H1 (cell line): Measurements from ENCODE around the gene TMPRSS13. TPM values are rescaled to one million over a fixed set of nuclear protein-coding genes. Genes with fewer than 3 reads are reported as not detected.

ENCODE experiments used
- CEBPB ChIP-seq: IDR thresholded peaks from 2 replicates; pipeline ENCODE4 v1.6.1; 2012; ENCODE audit warnings: low read depth, low read length
- EGR1 ChIP-seq: IDR thresholded peaks from 2 replicates; pipeline ENCODE4 v1.6.1; 2011; ENCODE audit warnings: low read depth, low read length, borderline replicate concordance
- PHF8 ChIP-seq: fragments of 200-600 bp; sonication (generic); conservative IDR thresholded peaks from 2 replicates; pipeline ENCODE4 v1.7.1; 2012; ENCODE audit warnings: low read depth, mild to moderate bottlenecking, inconsistent platforms, low read length, moderate library complexity
- POU5F1 ChIP-seq: IDR thresholded peaks from 2 replicates; pipeline ENCODE4 v1.6.1; 2011; ENCODE audit warnings: low read depth, mild to moderate bottlenecking, low read length, moderate library complexity
- SIRT6 ChIP-seq: IDR thresholded peaks from one replicate; pipeline ENCODE4 v1.7.1; 2012; ENCODE audit warnings: low read length, inconsistent platforms
- TBP ChIP-seq: IDR thresholded peaks from 2 replicates; pipeline ENCODE4 v1.6.1; 2011; ENCODE audit warnings: low read depth, low read length, improper control_type of control experiment
- polyA plus RNA-seq, 7 experiments: library from polyadenylated mRNA; depleted of rRNA in 3 of 7; stranded (reverse) in 5 of 7; unstranded in 2 of 7; fragments of >200 nt in 5 of 7; fragments of 200-250 nt in 2 of 7; gene quantifications; 1 replicate in 5 of 7; 2 replicates in 1 of 7; 4 replicates in 1 of 7; pipeline versions ENCODE4 v1.2.1 to v1.2.3, GENCODE V29; 2011 to 2013; ENCODE audit warnings: missing spikeins in 2 of 7, mixed read lengths in 2 of 7
- total RNA-seq: library from RNA; stranded (reverse); fragmentation: NEBNext Ultra II Directional; extraction: Animal tissue kit (Norgen Biotek cat#: 25700); gene quantifications from 2 replicates; pipeline ENCODE4 v1.2.1, GENCODE V29; 2021

The TMPRSS13 gene
- total and polyA plus RNA-seq, 2 of the 8 experiments (the other 6 are each of a cell fraction or from before 2014, with no cell fraction given): 0.61 to 0.79 TPM

DNA sequence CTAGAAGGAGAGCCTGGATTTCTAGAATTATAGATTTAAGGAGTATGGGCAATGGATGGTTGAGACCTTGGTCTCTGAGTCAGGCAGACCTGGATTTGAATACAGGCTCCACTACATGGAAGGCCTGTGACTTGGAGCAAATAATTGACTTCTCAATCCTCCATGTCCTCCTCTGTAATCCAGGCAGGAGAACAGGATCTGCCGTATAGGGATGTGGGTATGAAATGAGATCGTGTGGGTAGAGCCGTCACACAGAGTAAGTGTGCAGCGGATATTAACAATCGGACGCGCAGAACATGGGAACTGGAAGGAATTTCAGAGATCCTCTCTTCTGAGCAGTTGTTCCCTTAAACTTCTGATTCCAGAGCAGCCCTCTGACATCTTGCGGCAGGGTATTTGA is 11.5 kb upstream of the TMPRSS13 start (continued):
- TF ChIP-seq CEBPB: no peak
- no peak for TF ChIP-seq PHF8
- TF ChIP-seq SIRT6: no peak
- TF ChIP-seq EGR1: no peak
- TF ChIP-seq TBP: no peak
- TF ChIP-seq POU5F1: no peak
